Inflammatory macrophage treated with lipopolysaccharide for 1 hour (primary cell): ENCODE data around the gene CBARP.

Source experiments
- DNase-seq, 2 donors: peaks; one replicate each; pipeline ENCODE4 v3.0.0-alpha.2; 2020 to 2022

Gene CBARP

GRCh38 chr19:1236576-1236975 lies 1.2 kb downstream of the CBARP start:
- no peak for DNase-seq

DNA sequence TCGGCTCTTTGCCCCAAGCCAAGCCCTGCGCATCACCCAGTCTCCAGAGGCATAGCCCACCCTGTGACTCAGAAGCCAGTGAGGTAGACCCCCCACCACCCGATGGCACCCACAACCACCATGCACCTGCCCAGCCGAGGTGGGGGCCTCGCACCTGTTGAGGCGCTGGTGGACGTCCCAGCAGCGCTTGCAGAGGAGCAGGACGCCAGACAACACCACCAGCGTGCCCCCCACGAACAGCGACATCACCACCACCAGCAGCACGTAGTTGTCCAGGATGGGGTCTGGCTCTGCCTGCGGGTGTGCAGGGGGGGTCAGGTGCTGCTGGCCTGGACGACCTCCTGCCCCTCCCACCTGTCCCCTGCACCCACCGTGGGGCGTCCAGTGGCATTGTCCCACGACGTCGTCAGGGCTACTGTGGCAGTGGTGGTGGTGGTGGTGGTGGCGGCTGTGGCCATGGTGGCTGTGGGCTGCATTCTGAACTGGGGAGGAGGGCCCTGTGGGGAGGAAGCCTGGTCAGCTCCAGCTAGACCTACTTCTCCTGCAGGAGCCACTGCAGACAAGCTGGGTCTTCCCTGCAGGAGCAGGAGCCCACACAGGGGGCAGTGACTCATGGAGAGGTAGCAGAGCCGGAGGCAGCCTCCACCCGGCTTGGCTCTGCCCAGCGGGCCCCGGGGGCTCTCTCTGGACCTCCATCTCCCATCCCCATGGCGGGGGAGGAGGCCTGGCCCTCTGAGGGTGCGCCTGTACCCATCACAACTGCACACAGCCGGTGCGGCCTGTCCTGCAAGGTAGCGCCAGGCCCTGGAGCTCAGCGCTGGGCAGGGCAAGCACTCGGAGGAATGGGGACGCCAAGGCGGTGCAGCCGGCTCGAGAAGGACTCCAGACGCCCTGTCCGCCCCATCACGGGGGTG lies 1.9 kb downstream of the CBARP start:
- no peak for DNase-seq

DNA sequence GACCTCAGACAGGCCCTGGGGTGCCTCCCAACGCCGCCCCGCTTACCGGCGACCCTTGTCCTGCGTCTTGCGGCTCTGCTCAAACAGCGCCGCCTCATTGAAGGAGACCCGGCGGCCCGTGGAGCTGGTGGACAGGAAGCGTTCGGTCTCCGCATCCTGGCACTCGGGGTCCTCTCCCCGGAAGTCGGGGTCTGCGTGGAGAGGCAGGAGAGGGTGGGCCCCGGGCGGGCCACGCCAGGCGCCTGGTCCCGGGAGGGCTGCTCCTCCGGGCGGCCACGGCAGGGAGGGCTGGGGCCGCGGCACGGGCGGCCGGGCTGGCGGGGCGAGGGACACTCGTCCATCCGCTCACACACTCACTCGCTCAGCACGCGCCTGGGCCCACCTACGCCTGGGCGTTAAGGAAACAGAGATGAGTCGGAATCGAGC lies 2.8 kb downstream of the CBARP start:
- DNase-seq = no peak

GRCh38 chr19:1234051-1234954 lies 3.5 kb downstream of the CBARP start:
- DNase-seq = no peak

GRCh38 chr19:1233115-1233667 lies 4.6 kb downstream of the CBARP start:
- no peak for DNase-seq

GRCh38 chr19:1232652-1233072 lies 5.1 kb downstream of the CBARP start:
- no peak for DNase-seq

DNA sequence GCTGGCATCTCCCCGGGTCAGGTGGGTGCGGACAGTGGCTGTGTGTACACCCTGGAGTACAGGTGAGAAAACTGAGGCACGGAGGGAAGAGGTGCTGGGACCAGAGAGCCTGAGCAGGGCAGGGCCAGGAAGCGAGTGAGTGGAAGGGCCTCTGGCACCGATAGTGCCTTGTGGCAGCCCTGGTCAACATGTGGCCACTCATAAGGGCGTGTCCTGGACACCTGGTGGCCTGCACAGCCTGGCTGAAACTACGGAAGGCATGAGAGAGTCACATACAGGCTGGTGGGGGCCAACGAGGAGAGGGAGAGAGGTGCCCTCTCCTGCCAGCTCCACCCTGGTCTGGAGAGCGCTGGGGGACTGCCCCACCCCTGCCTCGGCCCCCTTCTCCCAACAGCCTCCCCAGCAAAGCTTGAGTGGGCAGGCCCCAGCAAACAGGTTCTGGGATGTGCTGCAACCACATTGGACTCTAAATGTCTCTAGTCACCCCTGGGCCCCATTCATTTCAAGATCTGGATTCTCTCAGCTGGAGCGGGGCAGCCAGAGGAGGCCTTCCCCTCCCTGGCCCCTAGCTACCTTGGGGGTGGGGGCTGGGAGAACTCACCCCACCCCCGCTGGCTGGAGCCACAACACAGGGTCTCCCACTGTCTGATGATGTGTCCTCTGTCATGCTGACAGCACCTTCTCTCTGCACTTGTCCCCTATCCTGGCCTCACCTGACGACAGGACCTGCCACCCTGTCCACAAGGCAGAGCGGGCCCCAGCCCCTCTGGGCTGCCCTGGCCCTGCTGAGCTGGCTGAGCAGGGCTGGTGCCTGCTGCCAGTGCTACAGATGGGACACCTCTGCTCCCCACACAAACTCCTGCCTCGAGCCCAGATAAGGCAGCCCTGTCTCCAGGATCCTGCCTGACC lies 5.8 kb downstream of the CBARP start:
- no peak for DNase-seq

GRCh38 chr19:1230783-1231489 lies 6.9 kb downstream of the CBARP start:
- no peak for DNase-seq

GRCh38 chr19:1229924-1230782 lies 7.7 kb downstream of the CBARP start:
- no peak for DNase-seq

GRCh38 chr19:1229056-1229923 lies 8.5 kb downstream of the CBARP start:
- no peak for DNase-seq

DNA sequence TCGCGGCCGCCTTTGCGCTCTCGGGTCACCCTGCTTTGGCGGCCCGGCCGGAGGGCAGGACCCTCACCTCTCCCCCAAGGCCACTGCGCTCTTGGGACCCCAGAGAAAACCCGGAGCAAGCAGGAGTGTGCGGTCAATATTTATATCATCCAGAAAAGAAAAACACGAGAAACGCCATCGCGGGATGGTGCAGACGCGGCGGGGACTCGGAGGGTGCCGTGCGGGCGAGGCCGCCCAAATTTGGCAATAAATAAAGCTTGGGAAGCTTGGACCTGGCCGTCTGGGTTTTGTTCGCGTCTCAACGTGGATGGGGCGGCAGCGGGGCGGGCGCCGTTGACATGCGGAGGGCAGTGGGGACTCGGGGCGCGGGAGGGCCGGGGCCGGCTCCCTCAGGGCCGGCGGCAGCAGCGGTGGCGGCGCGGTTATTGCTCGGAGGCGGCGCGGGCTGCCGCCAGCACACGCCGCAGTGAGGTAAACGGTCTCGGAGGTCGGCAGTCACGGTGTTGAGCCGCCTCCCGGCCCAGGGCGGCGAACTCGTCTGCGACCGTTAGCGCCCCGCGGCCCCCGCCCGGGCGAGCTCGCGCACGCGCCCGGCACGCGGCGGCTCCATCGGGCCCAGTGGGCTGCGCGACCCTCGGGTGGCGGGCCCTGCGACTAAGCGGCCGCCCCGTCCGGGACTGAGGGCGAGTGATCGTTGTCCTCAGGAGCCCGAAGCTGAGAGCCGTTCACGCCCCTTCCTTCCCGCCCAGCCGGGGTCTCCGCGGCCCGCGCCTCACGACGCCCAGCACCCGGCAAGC lies 9.4 kb downstream of the CBARP start:
- no peak for DNase-seq

- DNase-seq = no peak
These were observed 10.3 kb downstream of the CBARP start for GRCh38 chr19:1227304-1228054.

GRCh38 chr19:1226522-1227303 lies 11.1 kb downstream of the CBARP start:
- DNase-seq = no peak

- no peak for DNase-seq
These were observed 11.6 kb downstream of the CBARP start for GRCh38 chr19:1226227-1226518.

DNA sequence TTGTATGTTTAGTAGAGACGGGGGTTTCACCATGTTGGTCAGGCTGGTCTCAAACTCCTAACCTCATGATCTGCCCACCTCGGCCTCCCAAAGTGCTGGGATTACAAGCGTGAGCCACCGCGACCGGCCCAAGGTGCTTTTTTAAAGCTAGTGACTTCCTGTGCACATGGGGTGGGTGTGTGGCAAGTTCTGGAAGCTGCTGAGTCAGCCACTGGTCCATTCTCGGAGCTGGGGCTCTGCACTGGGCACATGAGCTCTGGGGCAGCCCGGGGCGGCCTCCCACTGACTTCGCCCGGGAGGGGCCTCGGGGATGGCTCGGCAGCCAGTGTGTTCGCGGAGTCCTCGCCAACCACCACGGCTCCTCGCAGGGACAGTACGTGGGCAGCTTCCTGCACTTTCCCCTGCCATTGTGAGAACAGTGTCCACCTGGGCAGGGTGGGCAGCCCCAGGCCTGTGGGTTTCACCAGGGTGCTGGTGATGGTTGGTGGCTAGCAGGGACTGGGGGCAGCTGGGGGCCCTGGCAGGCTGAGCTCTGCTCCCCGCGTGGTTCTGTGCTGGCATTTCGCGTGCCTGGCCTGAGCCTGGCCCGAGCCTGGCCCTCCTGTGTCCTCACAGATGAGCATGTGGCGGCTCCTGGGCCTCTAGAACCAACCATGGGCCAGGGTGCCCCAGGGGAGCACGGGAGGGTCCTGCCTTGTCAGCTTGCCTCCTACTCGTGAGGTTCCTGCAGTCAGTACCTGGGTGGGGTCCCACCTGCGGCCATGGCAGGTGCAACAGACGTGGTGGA lies 12.2 kb downstream of the CBARP start:
- DNase-seq = peak in 1 of 2 donors; percentile 58

- no peak for DNase-seq
These were observed 13.0 kb downstream of the CBARP start for GRCh38 chr19:1224847-1225246.
